HUES6 (cell line): ENCODE measurements around the gene B2M.
"Not testable (repeated sequence)": the region's sequence is repeated elsewhere in the genome, so short reads cannot be mapped to it uniquely, and the experiment has no call there.

ENCODE experiments used
- H3K27ac ChIP-seq: 2 replicates; pipeline ENCODE4 v1.7.0; 2013; ENCODE audit warnings: low read depth, mild to moderate bottlenecking, low read length, inconsistent platforms
- H3K27me3 ChIP-seq: 2 replicates; pipeline ENCODE4 v1.6.1; 2013; ENCODE audit warnings: low read length; ENCODE audit not compliant: control insufficient read depth, insufficient read depth
- H3K36me3 ChIP-seq: 2 replicates; pipeline ENCODE4 v1.6.1; 2013; ENCODE audit warnings: low read length; ENCODE audit not compliant: control insufficient read depth, insufficient read depth
- H3K4me1 ChIP-seq: 2 replicates; pipeline ENCODE4 v1.6.1; 2013; ENCODE audit warnings: low read length; ENCODE audit not compliant: control insufficient read depth, insufficient read depth
- H3K4me3 ChIP-seq: 2 replicates; pipeline ENCODE4 v1.5.1; 2013; ENCODE audit warnings: low read depth, low read length
- H3K9ac ChIP-seq: one replicate; pipeline ENCODE4 v1.6.1; 2013; ENCODE audit warnings: mild to moderate bottlenecking, low read length
- H3K9me3 ChIP-seq: 2 replicates; pipeline ENCODE4 v1.6.1; 2013; ENCODE audit warnings: low read depth, low read length; ENCODE audit not compliant: control insufficient read depth, insufficient read depth

The B2M gene

GRCh38 chr15:44675911-44676310, 35.4 kb upstream of the B2M start:
- no peaks in the 10 kb centered on the region for H3K27me3 ChIP-seq
- no peak overlapping the region for H3K27ac ChIP-seq
- no peaks in the 10 kb centered on the region for H3K4me1 ChIP-seq
- no peaks in the 10 kb centered on the region for H3K9me3 ChIP-seq
- H3K36me3 ChIP-seq: no peaks in the 10 kb centered on the region
- no peak overlapping the region for H3K9ac ChIP-seq
- no peak overlapping the region for H3K4me3 ChIP-seq

DNA sequence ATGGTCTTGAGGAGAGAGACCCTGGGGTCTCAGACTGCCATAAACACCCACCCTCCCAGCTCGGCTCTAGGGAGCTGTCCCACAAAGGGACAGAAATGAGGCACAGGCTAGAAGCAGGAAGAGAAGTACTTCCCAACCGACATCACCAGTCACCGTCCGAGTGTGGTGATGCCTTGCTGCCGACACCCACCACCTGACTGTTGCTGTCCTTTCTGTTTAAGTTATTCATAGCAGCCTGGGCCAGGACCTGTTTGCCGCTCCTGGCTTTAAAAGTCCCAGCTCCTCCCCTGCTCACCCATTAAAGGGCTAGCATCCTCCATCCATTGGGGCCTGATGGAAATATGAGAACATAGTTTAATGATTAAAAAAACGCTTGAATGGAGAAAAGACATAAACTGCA, 34.6 kb upstream of the B2M start:
- Histone ChIP-seq H3K4me1 (peaks cover under 1% of the 10 kb centered on the region; the same call in 1 of the 2 replicates), H3K9me3 (no peaks in the 10 kb centered on the region), H3K36me3 (no peaks in the 10 kb centered on the region), H3K9ac (no peak overlapping the region), H3K27ac (no peak overlapping the region), H3K27me3 (no peaks in the 10 kb centered on the region), H3K4me3 (no peak overlapping the region)

DNA sequence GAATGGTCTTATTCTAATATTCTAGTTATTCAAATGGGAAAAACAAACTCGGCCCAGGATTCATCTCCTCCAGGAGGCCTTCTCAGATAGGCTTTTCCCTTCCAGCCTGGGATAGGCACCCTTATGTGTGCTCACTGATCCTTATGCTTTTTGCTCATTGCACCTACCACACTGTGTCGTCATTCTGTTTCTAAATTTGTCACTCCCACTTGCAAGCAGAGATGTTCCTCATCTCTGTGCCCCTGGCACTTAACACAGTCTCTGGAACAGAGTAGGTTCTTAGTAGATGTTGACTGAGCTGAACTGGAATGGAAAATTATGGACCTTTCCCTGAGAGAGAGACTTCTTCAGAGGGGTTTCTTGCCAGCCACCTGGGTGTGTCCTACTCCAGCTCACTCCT, 29.1 kb upstream of the B2M start:
- Histone ChIP-seq H3K27ac (no peak overlapping the region), H3K9me3 (no peaks in the 10 kb centered on the region), H3K36me3 (no peaks in the 10 kb centered on the region), H3K4me1 (peaks cover 20% of the 10 kb centered on the region), H3K9ac (no peak overlapping the region), H3K27me3 (no peaks in the 10 kb centered on the region), H3K4me3 (no peak overlapping the region)

- Histone ChIP-seq H3K27ac (peak overlapping the region; percentile 11; the same call in 1 of the 2 replicates), H3K4me3 (peak overlapping the region; percentile 1), H3K4me1 (peaks cover 20% of the 10 kb centered on the region), H3K9ac (peak overlapping the region; percentile 26)
- H3K36me3 ChIP-seq, H3K27me3 ChIP-seq, H3K9me3 ChIP-seq: not testable (repeated sequence)
Measured at GRCh38 chr15:44682809-44683682, 28.3 kb upstream of the B2M start.

GRCh38 chr15:44689318-44689717, 22.0 kb upstream of the B2M start:
- H3K4me1 ChIP-seq, H3K4me3 ChIP-seq, H3K27me3 ChIP-seq, H3K9ac ChIP-seq, H3K36me3 ChIP-seq, H3K9me3 ChIP-seq, H3K27ac ChIP-seq: not testable (repeated sequence)

DNA sequence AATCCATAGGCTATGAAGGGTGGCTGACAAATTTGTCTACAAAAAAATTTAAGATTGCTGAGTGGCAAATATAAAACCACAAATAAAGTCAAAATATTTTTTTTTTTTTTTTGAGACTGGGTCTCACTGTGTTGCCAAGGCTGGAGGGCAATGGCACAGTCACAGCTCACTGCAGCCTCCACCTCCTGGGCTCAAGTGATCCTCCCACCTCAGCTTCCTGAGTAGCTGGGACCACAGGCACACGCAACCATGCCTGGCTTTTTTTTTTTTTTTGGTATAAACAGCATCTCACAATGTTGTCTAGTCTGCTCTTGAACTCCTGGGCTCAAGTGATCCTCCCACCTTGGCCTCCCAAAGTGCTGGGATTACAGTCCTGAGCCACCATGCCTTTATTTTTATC, 21.1 kb upstream of the B2M start:
- H3K27me3 ChIP-seq, H3K27ac ChIP-seq, H3K9me3 ChIP-seq, H3K9ac ChIP-seq, H3K4me1 ChIP-seq, H3K36me3 ChIP-seq, H3K4me3 ChIP-seq: not testable (repeated sequence)

DNA sequence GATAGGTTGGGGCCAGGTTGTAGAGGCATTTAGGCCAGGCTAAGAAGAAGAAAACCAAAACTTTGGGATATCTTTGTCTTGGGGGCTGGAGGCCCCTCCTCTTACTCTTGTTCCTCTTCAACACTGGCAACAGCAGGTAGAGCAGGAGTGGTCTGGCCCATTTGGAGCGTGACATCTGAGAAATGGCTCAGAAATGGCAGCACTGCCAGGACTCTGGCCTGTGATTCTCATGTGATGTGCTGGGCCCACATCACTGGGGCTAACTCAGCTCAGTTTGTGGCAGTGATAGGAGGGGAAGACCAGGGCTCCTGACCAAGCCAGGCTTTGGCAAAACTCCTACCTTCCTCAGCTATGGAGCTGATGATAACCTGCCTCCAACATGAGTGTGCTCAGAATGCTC, 18.7 kb upstream of the B2M start:
- Histone ChIP-seq H3K4me1 (0 out of 2 replicates have a peak, but pooled peaks cover 3% of the 10 kb centered on the region), H3K9ac (no peak overlapping the region), H3K27me3 (no peaks in the 10 kb centered on the region), H3K36me3 (no peaks in the 10 kb centered on the region), H3K4me3 (no peak overlapping the region), H3K9me3 (no peaks in the 10 kb centered on the region), H3K27ac (no peak overlapping the region)

DNA sequence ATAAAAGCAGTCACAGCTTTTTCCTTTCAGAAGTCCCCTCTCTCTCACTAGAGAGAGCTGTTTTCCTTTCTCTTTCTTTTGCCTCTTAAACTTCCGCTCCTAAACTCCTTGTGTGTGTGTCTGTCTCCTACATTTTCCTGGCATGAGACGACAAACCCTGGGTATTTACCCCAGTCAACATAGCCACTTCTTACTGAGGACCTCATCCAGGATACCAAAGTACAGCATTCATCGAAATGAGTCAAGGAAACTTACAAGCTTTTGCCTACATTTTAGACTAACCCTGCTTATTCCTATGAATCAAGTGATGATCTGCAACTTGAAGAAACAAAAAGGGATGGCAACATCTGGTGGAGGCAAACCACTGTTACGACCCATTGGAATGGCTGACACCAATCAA, 16.9 kb upstream of the B2M start:
- Histone ChIP-seq H3K4me3 (no peak overlapping the region), H3K9me3 (no peaks in the 10 kb centered on the region), H3K36me3 (no peaks in the 10 kb centered on the region), H3K27ac (no peak overlapping the region), H3K9ac (no peak overlapping the region), H3K4me1 (0 out of 2 replicates have a peak, but pooled peaks cover 3% of the 10 kb centered on the region), H3K27me3 (no peaks in the 10 kb centered on the region)

- no peak overlapping the region for H3K27ac ChIP-seq
- no peaks in the 10 kb centered on the region for H3K9me3 ChIP-seq
- H3K4me1 ChIP-seq: 0 out of 2 replicates have a peak, but pooled peaks cover 3% of the 10 kb centered on the region
- no peaks in the 10 kb centered on the region for H3K36me3 ChIP-seq
- no peak overlapping the region for H3K4me3 ChIP-seq
- no peak overlapping the region for H3K9ac ChIP-seq
- H3K27me3 ChIP-seq: no peaks in the 10 kb centered on the region
Measured at GRCh38 chr15:44695294-44695693, 16.0 kb upstream of the B2M start.

GRCh38 chr15:44697014-44697413, 14.3 kb upstream of the B2M start:
- H3K27me3 ChIP-seq: no peaks in the 10 kb centered on the region
- H3K27ac ChIP-seq: no peak overlapping the region
- no peak overlapping the region for H3K9ac ChIP-seq
- 0 out of 2 replicates have a peak, but pooled peaks cover 3% of the 10 kb centered on the region for H3K4me1 ChIP-seq
- no peak overlapping the region for H3K4me3 ChIP-seq
- H3K36me3 ChIP-seq: no peaks in the 10 kb centered on the region
- peaks cover 4% of the 10 kb centered on the region; the same call in 1 of the 2 replicates for H3K9me3 ChIP-seq

- 0 out of 2 replicates have a peak, but pooled peaks cover 3% of the 10 kb centered on the region for H3K4me1 ChIP-seq
- H3K36me3 ChIP-seq: no peaks in the 10 kb centered on the region
- H3K9me3 ChIP-seq: peaks cover 5% of the 10 kb centered on the region; the same call in 1 of the 2 replicates
- no peak overlapping the region for H3K27ac ChIP-seq
- H3K9ac ChIP-seq: no peak overlapping the region
- H3K27me3 ChIP-seq: no peaks in the 10 kb centered on the region
- no peak overlapping the region for H3K4me3 ChIP-seq
Measured at GRCh38 chr15:44698641-44699040, 12.7 kb upstream of the B2M start.
